Fibroblast of lung (primary cell): ENCODE data around the gene FBH1.

Experiments
- CTCF ChIP-seq, 2 donors: IDR thresholded peaks in 1 of 2; conservative IDR thresholded peaks in 1 of 2; 1 replicate in 1 of 2; 2 replicates in 1 of 2; pipeline ENCODE4 v1.5.1; 2011 to 2012; ENCODE audit warnings: low read length in 2 of 2, control low read depth in 1 of 2, inconsistent platforms in 1 of 2, low read depth in 1 of 2, mild to moderate bottlenecking in 1 of 2
- EZH2 ChIP-seq: IDR thresholded peaks from 2 replicates; pipeline ENCODE4 v1.5.1; 2012; ENCODE audit warnings: low read length, control low read depth, mild to moderate bottlenecking; ENCODE audit errors: missing control alignments

- TF ChIP-seq CTCF (conservative IDR thresholded peaks at IDR 0.05 in 1 of 2, IDR thresholded peaks at IDR 0.05 in 1 of 2; ENCODE audit: low read depth in 1 of 2, low read length in 2 of 2) (no peak), EZH2 (no peak)
Measured at GRCh38 chr10:5918763-5919162, 28.7 kb downstream of the FBH1 start.
